Measurements from ENCODE around the gene CHPF2. TPM values are rescaled to one million over a fixed set of nuclear protein-coding genes. Genes with fewer than 3 reads are reported as not detected.

The CHPF2 gene
- total RNA-seq, 2 donors from 2014 or later: 39.4 to 41.6 TPM

- Mint-ChIP-seq H3K4me1 (peaks cover 23% of the 10 kb centered on the region), H3K36me3 (ENCODE audit: low read depth) (no peaks in the 10 kb centered on the region), H3K27ac (peak overlapping the region; percentile 39), H3K27me3 (peaks cover 11% of the 10 kb centered on the region), H3K4me3 (no peak overlapping the region)
- ATAC-seq: no peak
- no peaks in the 10 kb centered on the region for H3K9me3 ChIP-seq (ENCODE audit: control insufficient read depth, low read length, poor library complexity, severe bottlenecking)
- DNase-seq: no peak
These were observed 9.4 kb downstream of the CHPF2 start for GRCh38 chr7:151241755-151242096.

- H3K27me3 Mint-ChIP-seq: peaks cover 11% of the 10 kb centered on the region
- H3K4me3 Mint-ChIP-seq: no peak overlapping the region
- peaks cover 25% of the 10 kb centered on the region for H3K4me1 Mint-ChIP-seq
- ATAC-seq: no peak
- no peak for DNase-seq
- H3K9me3 ChIP-seq (ENCODE audit: control insufficient read depth, low read length, poor library complexity, severe bottlenecking): no peaks in the 10 kb centered on the region
- no peaks in the 10 kb centered on the region for H3K36me3 Mint-ChIP-seq (ENCODE audit: low read depth)
- H3K27ac Mint-ChIP-seq: peak overlapping the region; percentile 88
These were observed 10.1 kb downstream of the CHPF2 start for GRCh38 chr7:151242159-151243044.

GRCh38 chr7:151243045-151243349 is 10.7 kb downstream of the CHPF2 start:
- H3K36me3 Mint-ChIP-seq (ENCODE audit: low read depth): no peaks in the 10 kb centered on the region
- no peak for DNase-seq
- H3K4me3 Mint-ChIP-seq: peak overlapping the region; percentile 81
- peak overlapping the region; percentile 88 for H3K27ac Mint-ChIP-seq
- no peak for ATAC-seq
- no peaks in the 10 kb centered on the region for H3K9me3 ChIP-seq (ENCODE audit: control insufficient read depth, low read length, poor library complexity, severe bottlenecking)
- H3K4me1 Mint-ChIP-seq: peaks cover 30% of the 10 kb centered on the region
- peaks cover 15% of the 10 kb centered on the region for H3K27me3 Mint-ChIP-seq

- peak; percentile 35 to 39 (median 38) for DNase-seq
- H3K9me3 ChIP-seq (ENCODE audit: control insufficient read depth, low read length, poor library complexity, severe bottlenecking): no peaks in the 10 kb centered on the region
- peak; percentile 68 for ATAC-seq
- Mint-ChIP-seq H3K27ac (peak overlapping the region; percentile 88), H3K4me1 (peaks cover 34% of the 10 kb centered on the region), H3K4me3 (peak overlapping the region; percentile 81), H3K27me3 (peaks cover 15% of the 10 kb centered on the region), H3K36me3 (ENCODE audit: low read depth) (peaks cover 3% of the 10 kb centered on the region)
These were observed 11.3 kb downstream of the CHPF2 start for GRCh38 chr7:151243408-151244195.

- Mint-ChIP-seq H3K4me1 (peaks cover 36% of the 10 kb centered on the region), H3K36me3 (ENCODE audit: low read depth) (peaks cover 4% of the 10 kb centered on the region), H3K27ac (peak overlapping the region; percentile 88), H3K4me3 (peak overlapping the region; percentile 81), H3K27me3 (peaks cover 19% of the 10 kb centered on the region)
- DNase-seq: peak in 2 of 3 donors; percentile 37 to 38
- ATAC-seq: peak; percentile 49
- no peaks in the 10 kb centered on the region for H3K9me3 ChIP-seq (ENCODE audit: control insufficient read depth, low read length, poor library complexity, severe bottlenecking)
These were observed 12.0 kb downstream of the CHPF2 start for GRCh38 chr7:151244196-151244840.

GRCh38 chr7:151244841-151245346 is 12.6 kb downstream of the CHPF2 start:
- H3K4me3 Mint-ChIP-seq: peak overlapping the region; percentile 81
- ATAC-seq: no peak
- peak overlapping the region; percentile 88 for H3K27ac Mint-ChIP-seq
- no peaks in the 10 kb centered on the region for H3K9me3 ChIP-seq (ENCODE audit: control insufficient read depth, low read length, poor library complexity, severe bottlenecking)
- H3K4me1 Mint-ChIP-seq: peaks cover 37% of the 10 kb centered on the region
- peaks cover 24% of the 10 kb centered on the region for H3K27me3 Mint-ChIP-seq
- DNase-seq: no peak
- H3K36me3 Mint-ChIP-seq (ENCODE audit: low read depth): peaks cover 5% of the 10 kb centered on the region

GRCh38 chr7:151245360-151246101 is 13.2 kb downstream of the CHPF2 start:
- Mint-ChIP-seq H3K27me3 (peaks cover 30% of the 10 kb centered on the region), H3K36me3 (ENCODE audit: low read depth) (peaks cover 7% of the 10 kb centered on the region), H3K27ac (peak overlapping the region; percentile 41), H3K4me1 (peaks cover 40% of the 10 kb centered on the region), H3K4me3 (peak overlapping the region; percentile 81)
- H3K9me3 ChIP-seq (ENCODE audit: control insufficient read depth, low read length, poor library complexity, severe bottlenecking): no peaks in the 10 kb centered on the region
- ATAC-seq (peak; percentile 68), DNase-seq (peak; percentile 67 to 71 (median 68))

- H3K27me3 Mint-ChIP-seq: peaks cover 37% of the 10 kb centered on the region
These were observed 14.0 kb downstream of the CHPF2 start for GRCh38 chr7:151246102-151246850.

GRCh38 chr7:151246851-151247580 is 14.7 kb downstream of the CHPF2 start:
- H3K4me3 Mint-ChIP-seq: peak overlapping the region; percentile 91

More at GRCh38 chr7:151246102-151246850, 14.0 kb downstream of the CHPF2 start:
- Mint-ChIP-seq H3K4me1 (peaks cover 47% of the 10 kb centered on the region), H3K4me3 (peak overlapping the region; percentile 66), H3K27ac (peak overlapping the region; percentile 41), H3K36me3 (ENCODE audit: low read depth) (peaks cover 11% of the 10 kb centered on the region)
- H3K9me3 ChIP-seq (ENCODE audit: control insufficient read depth, low read length, poor library complexity, severe bottlenecking): no peaks in the 10 kb centered on the region
- no peak for ATAC-seq
- no peak for DNase-seq

GRCh38 chr7:151247611-151248345 is 15.5 kb downstream of the CHPF2 start:
- H3K36me3 Mint-ChIP-seq (ENCODE audit: low read depth): peaks cover 15% of the 10 kb centered on the region
- H3K4me3 Mint-ChIP-seq: peak overlapping the region; percentile 91
- peak overlapping the region; percentile 51 for H3K27ac Mint-ChIP-seq
- ATAC-seq (no peak), DNase-seq (no peak)
- H3K9me3 ChIP-seq (ENCODE audit: control insufficient read depth, low read length, poor library complexity, severe bottlenecking): no peaks in the 10 kb centered on the region
- H3K27me3 Mint-ChIP-seq: peaks cover 46% of the 10 kb centered on the region
- peaks cover 54% of the 10 kb centered on the region for H3K4me1 Mint-ChIP-seq

More at GRCh38 chr7:151246851-151247580, 14.7 kb downstream of the CHPF2 start:
- H3K27me3 Mint-ChIP-seq: peaks cover 38% of the 10 kb centered on the region
- no peak overlapping the region for H3K27ac Mint-ChIP-seq
- peaks cover 11% of the 10 kb centered on the region for H3K36me3 Mint-ChIP-seq (ENCODE audit: low read depth)
- no peak for ATAC-seq
- no peaks in the 10 kb centered on the region for H3K9me3 ChIP-seq (ENCODE audit: control insufficient read depth, low read length, poor library complexity, severe bottlenecking)
- H3K4me1 Mint-ChIP-seq: peaks cover 48% of the 10 kb centered on the region
- DNase-seq: no peak

Data from T-helper 17 cell (primary cell).